Measurements from ENCODE around the gene ATP9B. TPM values are rescaled to one million over a fixed set of nuclear protein-coding genes. Genes with fewer than 3 reads are reported as not detected.

ATP9B gene
- total and polyA plus RNA-seq, 2 experiments from 2014 or later, result 8.5 to 12.8 TPM

DNA sequence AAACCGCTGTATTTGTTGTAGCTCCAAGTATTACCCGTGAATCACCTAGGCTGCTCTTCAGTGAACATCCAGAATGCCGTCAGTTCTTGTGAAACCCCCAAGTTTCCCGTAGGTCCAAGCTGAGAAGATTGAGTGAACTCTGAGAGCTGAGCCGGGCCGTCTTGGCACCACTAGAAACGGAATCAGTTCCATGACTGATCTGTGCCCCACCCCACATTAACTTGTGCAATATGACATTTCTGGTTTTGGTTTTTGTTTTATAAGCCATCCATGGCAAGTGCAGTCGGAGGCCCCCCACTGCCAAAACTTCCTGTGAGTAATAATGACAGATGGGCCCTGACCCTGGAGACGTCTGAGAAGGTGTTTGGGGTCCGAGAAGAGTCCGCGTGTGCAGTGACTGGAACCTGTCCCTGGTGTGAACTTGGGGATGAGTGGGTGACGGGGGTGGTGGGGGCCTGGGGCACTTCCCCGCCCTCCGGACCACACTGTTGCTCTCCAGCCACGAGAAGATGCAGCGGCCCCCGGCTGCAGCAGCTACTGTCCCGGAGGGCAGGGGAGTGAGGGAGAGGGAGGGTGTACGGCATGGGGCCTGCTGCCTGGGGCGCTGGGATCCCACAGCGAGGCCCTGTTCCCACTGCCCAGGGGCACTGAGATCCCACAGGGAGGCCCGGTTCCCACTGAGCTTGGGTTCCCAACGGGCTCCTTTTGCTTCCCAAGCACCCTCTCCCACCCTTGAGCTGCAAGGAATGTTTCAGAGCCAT lies 353.0 kb downstream of the ATP9B start:
- Histone ChIP-seq H3F3A (ENCODE audit: insufficient read depth) (no peaks in the 10 kb centered on the region), H3K4me3 (no peak overlapping the region), H3K79me2 (ENCODE audit: insufficient read depth) (no peaks in the 10 kb centered on the region), H3K4me1 (ENCODE audit: insufficient read depth) (peaks cover 13% of the 10 kb centered on the region), H3K9ac (peak overlapping the region; percentile 4; the same call in 1 of the 2 replicates), H3K27ac (peak overlapping the region; percentile 44; the same call in 1 of the 2 replicates), H3K9me2 (ENCODE audit: insufficient read depth) (no peaks in the 10 kb centered on the region), H3K36me3 (ENCODE audit: low read depth) (no peaks in the 10 kb centered on the region), H2AFZ (no peak overlapping the region), H3K27me3 (replicated peaks; ENCODE audit: insufficient read depth) (no peaks in the 10 kb centered on the region), H3K4me2 (ENCODE audit: unreplicated experiment) (peak overlapping the region; percentile 13), H3K9me3 (ENCODE audit: low read depth) (no peaks in the 10 kb centered on the region), H4K20me1 (ENCODE audit: insufficient read depth) (no peaks in the 10 kb centered on the region)
- peak; percentile 90 for DNase-seq
- TF ChIP-seq EZH2phosphoT487 (IDR thresholded peaks at IDR 0.05; ENCODE audit: insufficient read depth, low read depth), result no peak
- no peak for TF ChIP-seq EZH2 (IDR thresholded peaks at IDR 0.05; ENCODE audit: insufficient read depth, poor library complexity, severe bottlenecking)
- in situ Hi-C loops (cut with MboI), result no loop called here
- WGBS, 2 experiments (ENCODE audit: low coverage in 1 of 2, low lambda C conversion rate in 2 of 2, missing lambda C conversion rate in 2 of 2), result 32 to 48% methylated on average over 14 to 24 of the region's 24 CpGs

DNA sequence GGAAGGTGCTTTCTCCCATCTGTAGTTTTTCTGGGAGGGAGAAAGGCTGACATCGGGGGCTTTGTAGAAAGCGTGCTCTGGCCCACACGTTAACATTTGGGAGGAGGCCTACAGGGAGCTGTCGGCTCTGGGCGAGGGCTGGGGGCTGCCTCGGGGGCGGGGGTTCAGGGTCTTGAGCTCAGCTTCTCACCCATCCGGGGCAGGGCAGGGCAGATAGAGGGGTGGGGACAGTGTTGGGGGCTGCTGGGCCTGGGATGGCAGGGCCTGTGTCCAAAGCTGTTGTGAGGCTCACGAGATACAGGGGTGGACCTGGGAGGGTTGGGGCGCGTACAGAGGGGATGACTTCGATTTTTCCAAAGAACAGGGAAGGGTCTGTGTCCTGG lies 353.6 kb downstream of the ATP9B start:
- Histone ChIP-seq H4K20me1 (ENCODE audit: insufficient read depth) (no peaks in the 10 kb centered on the region), H3K27ac (no peak overlapping the region), H3K79me2 (ENCODE audit: insufficient read depth) (no peaks in the 10 kb centered on the region), H3F3A (ENCODE audit: insufficient read depth) (no peaks in the 10 kb centered on the region), H3K9me2 (ENCODE audit: insufficient read depth) (no peaks in the 10 kb centered on the region), H3K36me3 (ENCODE audit: low read depth) (no peaks in the 10 kb centered on the region), H3K27me3 (replicated peaks; ENCODE audit: insufficient read depth) (no peaks in the 10 kb centered on the region), H3K4me2 (ENCODE audit: unreplicated experiment) (no peak overlapping the region), H2AFZ (no peak overlapping the region), H3K9me3 (ENCODE audit: low read depth) (no peaks in the 10 kb centered on the region), H3K9ac (no peak overlapping the region), H3K4me3 (no peak overlapping the region), H3K4me1 (ENCODE audit: insufficient read depth) (peaks cover 13% of the 10 kb centered on the region)
- DNase-seq, result no peak
- WGBS, 2 experiments (ENCODE audit: low coverage in 1 of 2, low lambda C conversion rate in 2 of 2, missing lambda C conversion rate in 2 of 2), result 85 to 94% methylated on average over 7 to 12 of the region's 12 CpGs
- in situ Hi-C loops (cut with MboI), result no loop called here
- TF ChIP-seq EZH2phosphoT487 (IDR thresholded peaks at IDR 0.05; ENCODE audit: insufficient read depth, low read depth), result no peak

DNA sequence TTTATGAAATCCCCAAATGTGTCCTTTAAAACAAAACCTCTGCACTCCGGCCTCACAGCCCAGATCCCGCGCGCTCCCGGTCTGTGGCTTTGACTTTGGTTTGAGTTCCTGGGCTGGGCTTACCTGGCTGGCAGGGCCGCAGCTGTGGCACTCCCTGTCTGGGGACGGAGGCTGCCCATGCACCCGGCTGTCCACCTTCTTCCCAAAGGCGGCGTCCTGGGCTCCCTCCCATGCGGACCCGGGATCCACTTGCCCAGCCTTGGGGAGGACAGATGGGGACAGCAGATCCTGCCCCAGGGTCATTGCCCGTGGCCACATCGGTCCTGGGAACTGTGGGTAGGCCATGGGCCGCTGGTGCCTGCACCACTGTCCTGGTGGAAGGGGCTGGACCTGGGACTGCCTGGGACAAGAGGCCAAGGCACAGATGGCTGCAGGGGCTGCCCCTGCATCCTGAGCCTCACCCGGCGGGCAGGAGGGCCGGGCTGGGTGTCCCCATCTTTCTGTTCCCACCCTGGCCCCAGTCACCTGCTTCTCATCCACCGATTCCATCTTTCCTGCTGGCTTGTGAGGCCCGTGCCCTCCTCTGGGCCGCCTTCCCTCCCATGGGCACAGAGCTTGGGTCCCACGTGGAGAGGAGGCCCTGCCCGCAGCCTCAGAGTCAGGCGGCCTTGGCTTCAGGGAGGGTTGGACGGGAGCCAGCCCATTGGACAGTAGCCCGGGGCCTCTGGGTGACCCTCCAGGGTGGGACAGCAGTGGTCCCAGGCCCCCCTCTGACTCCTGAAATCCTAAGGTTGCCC lies 354.2 kb downstream of the ATP9B start:
- 92 to 98% methylated on average over 24 to 26 of the region's 26 CpGs for WGBS, 2 experiments (ENCODE audit: low coverage in 1 of 2, low lambda C conversion rate in 2 of 2, missing lambda C conversion rate in 2 of 2)
- Histone ChIP-seq H3K36me3 (ENCODE audit: low read depth) (no peaks in the 10 kb centered on the region), H3K79me2 (ENCODE audit: insufficient read depth) (no peaks in the 10 kb centered on the region), H3K4me1 (ENCODE audit: insufficient read depth) (peaks cover 13% of the 10 kb centered on the region), H3K4me3 (no peak overlapping the region), H3K27ac (no peak overlapping the region), H3K4me2 (ENCODE audit: unreplicated experiment) (no peak overlapping the region), H4K20me1 (ENCODE audit: insufficient read depth) (no peaks in the 10 kb centered on the region), H2AFZ (no peak overlapping the region), H3K27me3 (replicated peaks; ENCODE audit: insufficient read depth) (no peaks in the 10 kb centered on the region), H3K9me3 (ENCODE audit: low read depth) (no peaks in the 10 kb centered on the region), H3F3A (ENCODE audit: insufficient read depth) (no peaks in the 10 kb centered on the region), H3K9me2 (ENCODE audit: insufficient read depth) (no peaks in the 10 kb centered on the region), H3K9ac (no peak overlapping the region)
- in situ Hi-C loops (cut with MboI), result no loop called here
- DNase-seq, result no peak
- TF ChIP-seq EZH2phosphoT487 (IDR thresholded peaks at IDR 0.05; ENCODE audit: insufficient read depth, low read depth) (no peak), EZH2 (IDR thresholded peaks at IDR 0.05; ENCODE audit: insufficient read depth, poor library complexity, severe bottlenecking) (no peak)

DNA sequence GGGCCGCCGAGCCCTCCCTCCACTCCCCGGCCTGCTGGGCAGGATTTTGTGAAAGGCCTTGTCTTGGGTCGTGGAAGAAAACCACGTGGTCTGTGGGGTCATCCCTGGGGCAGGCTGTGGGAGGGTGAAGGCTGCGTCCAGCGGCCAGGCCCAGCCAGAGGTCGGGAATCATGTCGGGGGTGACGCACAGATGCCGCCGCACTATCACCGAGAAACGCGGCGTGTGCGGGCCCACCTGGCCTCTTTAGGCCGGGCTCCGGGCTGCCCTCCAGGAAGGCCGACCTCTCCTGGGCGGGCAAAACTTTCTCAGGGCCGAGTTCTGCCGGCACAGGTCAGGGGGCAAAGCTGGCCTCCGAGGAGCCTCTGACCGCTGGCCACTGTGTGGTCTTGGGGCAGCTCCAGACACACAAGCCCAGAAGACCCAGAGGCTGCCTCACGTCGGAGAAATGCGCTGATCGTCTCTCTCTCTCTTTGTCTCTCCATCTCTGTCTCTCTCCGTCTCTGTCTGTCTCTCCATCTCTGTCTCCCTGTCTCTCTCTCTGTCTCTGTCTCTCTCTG lies 354.9 kb downstream of the ATP9B start:
- H3K9me3 ChIP-seq (ENCODE audit: low read depth), result no peaks in the 10 kb centered on the region
- H3K4me3 ChIP-seq, result no peak overlapping the region
- TF ChIP-seq EZH2 (IDR thresholded peaks at IDR 0.05; ENCODE audit: insufficient read depth, poor library complexity, severe bottlenecking) (no peak), EZH2phosphoT487 (IDR thresholded peaks at IDR 0.05; ENCODE audit: insufficient read depth, low read depth) (no peak)
- no peaks in the 10 kb centered on the region for H3F3A ChIP-seq (ENCODE audit: insufficient read depth)
- no peak overlapping the region for H2AFZ ChIP-seq
- DNase-seq, result no peak
- H3K4me2 ChIP-seq (ENCODE audit: unreplicated experiment), result no peak overlapping the region
- no peaks in the 10 kb centered on the region for H3K79me2 ChIP-seq (ENCODE audit: insufficient read depth)
- H3K27me3 ChIP-seq (replicated peaks; ENCODE audit: insufficient read depth), result no peaks in the 10 kb centered on the region
- H3K4me1 ChIP-seq (ENCODE audit: insufficient read depth), result peaks cover 13% of the 10 kb centered on the region
- H3K36me3 ChIP-seq (ENCODE audit: low read depth), result no peaks in the 10 kb centered on the region
- 86% methylated on average over 26 to 30 of the region's 30 CpGs for WGBS, 2 experiments (ENCODE audit: low coverage in 1 of 2, low lambda C conversion rate in 2 of 2, missing lambda C conversion rate in 2 of 2)
- no peaks in the 10 kb centered on the region for H4K20me1 ChIP-seq (ENCODE audit: insufficient read depth)
- no peaks in the 10 kb centered on the region for H3K9me2 ChIP-seq (ENCODE audit: insufficient read depth)
- in situ Hi-C loops (cut with MboI), result no loop called here
- H3K27ac ChIP-seq, result no peak overlapping the region
- no peak overlapping the region for H3K9ac ChIP-seq

Data from GM23248 (cell line).